Natural killer cell (primary cell): Measurements from ENCODE around the gene NPLOC4. TPM values are rescaled to one million over a fixed set of nuclear protein-coding genes. Genes with fewer than 3 reads are reported as not detected.

Experiments
- ATAC-seq, 3 donors: fragments of 150-1000 bp in 2 of 3; fragments of 200-7000 bp in 1 of 3; cut with Tn5 transposase; 1 replicate in 1 of 3; 2 replicates in 2 of 3; pipeline ENCODE4 v1.10.0; 2021; ENCODE audit warnings: mild to moderate bottlenecking in 2 of 3, moderate library complexity in 2 of 3
- DNase-seq, 2 donors: peaks; one replicate each; pipeline versions ENCODE4 v3.0.0 to v3.0.0-alpha.2; 2013 to 2021; ENCODE audit warnings: mixed read lengths in 1 of 2
- H3K27ac ChIP-seq: one replicate; pipeline ENCODE4 v1.5.1; 2013; ENCODE audit warnings: mild to moderate bottlenecking, low read length
- H3K27me3 ChIP-seq: one replicate; pipeline ENCODE4 v1.6.1; 2013; ENCODE audit warnings: low read length; ENCODE audit not compliant: control insufficient read depth, insufficient read depth
- H3K36me3 ChIP-seq: one replicate; pipeline ENCODE4 v1.6.1; 2013; ENCODE audit warnings: low read length; ENCODE audit not compliant: control insufficient read depth, insufficient read depth
- H3K4me1 ChIP-seq: one replicate; pipeline ENCODE4 v1.6.1; 2013; ENCODE audit warnings: low read length; ENCODE audit not compliant: control insufficient read depth, insufficient read depth
- H3K4me3 ChIP-seq: one replicate; pipeline ENCODE4 v1.5.1; 2013; ENCODE audit warnings: low read length
- H3K9me3 ChIP-seq: one replicate; pipeline ENCODE4 v1.6.1; 2013; ENCODE audit warnings: low read length; ENCODE audit not compliant: control insufficient read depth, insufficient read depth
- H3K27ac Mint-ChIP-seq, 2 donors: one replicate each; pipeline ENCODE4 v1.8.0; 2022; ENCODE audit warnings: mild to moderate bottlenecking in 2 of 2, mixed read lengths in 2 of 2, moderate library complexity in 1 of 2
- H3K27me3 Mint-ChIP-seq, 2 donors: one replicate each; pipeline ENCODE4 v1.8.0; 2022; ENCODE audit warnings: low read depth in 2 of 2, mixed read lengths in 2 of 2
- H3K36me3 Mint-ChIP-seq: one replicate; pipeline ENCODE4 v1.8.0; 2022; ENCODE audit warnings: mixed read lengths
- H3K4me1 Mint-ChIP-seq, 2 donors: one replicate each; pipeline ENCODE4 v1.8.0; 2022; ENCODE audit warnings: mixed read lengths in 2 of 2
- H3K4me3 Mint-ChIP-seq: one replicate; pipeline ENCODE4 v1.8.0; 2022; ENCODE audit warnings: mild to moderate bottlenecking, moderate library complexity, mixed read lengths
- H3K9me3 Mint-ChIP-seq, 2 donors: one replicate each; pipeline ENCODE4 v1.8.0; 2022; ENCODE audit warnings: mixed read lengths in 2 of 2
- WGBS: methylation state at CpG from one replicate; pipeline ENCODE4 v1.1.7; 2013; ENCODE audit warnings: missing lambda C conversion rate; ENCODE audit not compliant: insufficient coverage; 5-methylcytosine and 5-hydroxymethylcytosine counted together
- intact Hi-C: fragments of 100-400 bp; cut with micrococcal nuclease; formaldehyde crosslinking; loops from one replicate; pipeline ENCODE4 v1.14.2; 2022
- total RNA-seq, 4 donors: library from RNA; stranded (reverse); fragments of 120-200 nt in 1 of 4; gene quantifications; one replicate each; pipeline versions ENCODE4 v1.2.3 to v1.2.4, GENCODE V29; 2013 to 2022
- TF ChIP-seq, protein P1 (sequence below): fragments of 200-600 bp; IDR thresholded peaks from one replicate; pipeline ENCODE4 v1.8.0; 2022; ENCODE audit warnings: antibody characterized with exemption

NPLOC4 gene
- total RNA-seq, 3 donors from 2014 or later (not counting 1 experiment from before 2014, with no cell fraction given) = 96.2 to 117 (median 99.1) TPM

DNA sequence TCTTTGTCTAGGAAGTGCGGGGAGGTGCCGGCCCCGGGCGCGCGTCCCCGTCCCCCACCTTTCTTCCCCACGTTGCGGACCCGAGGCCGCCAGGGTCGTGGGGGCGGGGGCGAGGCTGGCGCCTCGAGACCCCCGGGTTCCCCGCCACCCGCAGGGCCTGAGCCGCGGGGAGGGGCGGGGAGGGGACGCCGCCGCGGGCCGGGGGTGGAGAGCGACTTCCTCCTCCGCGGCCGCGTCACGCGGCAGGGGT lies 122.5 kb downstream of the NPLOC4 start:
- peak overlapping the region; percentile 71 for H3K4me3 ChIP-seq

DNA sequence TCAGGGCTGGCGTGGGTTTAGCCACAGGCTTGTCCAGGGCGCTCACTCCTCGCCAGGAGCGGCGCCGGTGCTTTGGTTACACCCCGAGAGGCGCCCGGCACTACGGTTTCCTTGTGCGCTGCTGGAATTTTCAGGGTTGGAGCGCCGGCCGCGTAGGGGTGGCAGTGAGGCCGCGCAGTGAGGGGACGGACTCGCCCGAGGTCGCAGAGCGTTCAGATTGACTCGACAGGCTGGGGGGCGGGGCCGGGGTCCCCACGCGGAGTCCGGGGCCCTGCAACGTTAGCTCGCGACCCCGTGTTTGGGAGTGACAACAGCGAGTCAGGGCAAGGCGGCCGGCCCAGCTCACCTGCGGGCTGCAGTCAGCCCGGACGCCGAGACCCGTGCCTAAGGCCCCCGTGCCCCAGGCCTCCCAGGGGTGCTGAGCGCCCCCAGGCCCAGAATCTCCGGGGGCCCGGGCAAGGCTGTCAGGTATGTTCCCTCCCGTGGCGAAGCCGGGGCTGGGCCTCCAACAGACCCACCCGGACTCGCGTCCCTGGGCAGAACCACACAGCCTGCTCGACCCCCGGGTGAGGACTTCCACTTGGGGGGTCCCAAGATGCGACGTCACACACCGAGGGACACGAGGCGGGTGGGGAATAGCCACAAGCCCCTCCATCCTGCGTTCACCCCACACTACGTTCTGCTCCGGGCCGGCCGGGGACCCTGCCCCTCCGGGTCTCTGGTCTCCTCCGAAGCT lies 123.0 kb downstream of the NPLOC4 start:
- H3K36me3 ChIP-seq = peaks cover 32% of the 10 kb centered on the region
- H3K9me3 ChIP-seq = no peaks in the 10 kb centered on the region
- ATAC-seq (no peak), DNase-seq (peak; percentile 35 to 64)
- H3K9me3 Mint-ChIP-seq = no peaks in the 10 kb centered on the region
- intact Hi-C loops = loop anchor here (5.0 to 10.0 kb wide), 2 partner anchors 91 to 1707 kb away; no protein-coding TSS in a partner anchor
- H3K4me3 ChIP-seq = peak overlapping the region; percentile 71
- H3K27me3 ChIP-seq = no peaks in the 10 kb centered on the region
- peak overlapping the region; percentile 91 for H3K27ac ChIP-seq
- H3K4me1 ChIP-seq = peaks cover 78% of the 10 kb centered on the region
- TF ChIP-seq, protein P1, sequence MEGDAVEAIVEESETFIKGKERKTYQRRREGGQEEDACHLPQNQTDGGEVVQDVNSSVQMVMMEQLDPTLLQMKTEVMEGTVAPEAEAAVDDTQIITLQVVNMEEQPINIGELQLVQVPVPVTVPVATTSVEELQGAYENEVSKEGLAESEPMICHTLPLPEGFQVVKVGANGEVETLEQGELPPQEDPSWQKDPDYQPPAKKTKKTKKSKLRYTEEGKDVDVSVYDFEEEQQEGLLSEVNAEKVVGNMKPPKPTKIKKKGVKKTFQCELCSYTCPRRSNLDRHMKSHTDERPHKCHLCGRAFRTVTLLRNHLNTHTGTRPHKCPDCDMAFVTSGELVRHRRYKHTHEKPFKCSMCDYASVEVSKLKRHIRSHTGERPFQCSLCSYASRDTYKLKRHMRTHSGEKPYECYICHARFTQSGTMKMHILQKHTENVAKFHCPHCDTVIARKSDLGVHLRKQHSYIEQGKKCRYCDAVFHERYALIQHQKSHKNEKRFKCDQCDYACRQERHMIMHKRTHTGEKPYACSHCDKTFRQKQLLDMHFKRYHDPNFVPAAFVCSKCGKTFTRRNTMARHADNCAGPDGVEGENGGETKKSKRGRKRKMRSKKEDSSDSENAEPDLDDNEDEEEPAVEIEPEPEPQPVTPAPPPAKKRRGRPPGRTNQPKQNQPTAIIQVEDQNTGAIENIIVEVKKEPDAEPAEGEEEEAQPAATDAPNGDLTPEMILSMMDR = no peak
- H3K27ac Mint-ChIP-seq = peak overlapping the region; percentile 88 to 91
- peaks cover 28% of the 10 kb centered on the region for H3K36me3 Mint-ChIP-seq
- peak overlapping the region; percentile 92 for H3K4me3 Mint-ChIP-seq
- H3K27me3 Mint-ChIP-seq = no peaks in the 10 kb centered on the region
- H3K4me1 Mint-ChIP-seq = peaks cover 56 to 69% of the 10 kb centered on the region in 2 donors
- under 1% methylated on average over 64 of the region's 64 CpGs for WGBS

More for the DNA sequence above, 122.5 kb downstream of the NPLOC4 start:
- peak overlapping the region; percentile 82 for H3K4me3 Mint-ChIP-seq
- peaks cover 27% of the 10 kb centered on the region for H3K36me3 ChIP-seq
- no peaks in the 10 kb centered on the region for H3K27me3 ChIP-seq
- WGBS = under 1% methylated on average over 34 of the region's 34 CpGs
- peak overlapping the region; percentile 91 for H3K27ac ChIP-seq
- peaks cover 51 to 64% of the 10 kb centered on the region in 2 donors for H3K4me1 Mint-ChIP-seq
- no peaks in the 10 kb centered on the region for H3K9me3 Mint-ChIP-seq
- DNase-seq = peak in 1 of 2 donors; percentile 37
- no peaks in the 10 kb centered on the region for H3K9me3 ChIP-seq
- peak overlapping the region; percentile 88 to 91 for H3K27ac Mint-ChIP-seq
- intact Hi-C loops = loop anchor here (5.0 to 10.0 kb wide), 2 partner anchors 90 to 1707 kb away; no protein-coding TSS in a partner anchor
- peaks cover 25% of the 10 kb centered on the region for H3K36me3 Mint-ChIP-seq
- ATAC-seq = no peak
- peaks cover 73% of the 10 kb centered on the region for H3K4me1 ChIP-seq
- TF ChIP-seq, protein P1 = no peak
- H3K27me3 Mint-ChIP-seq = no peaks in the 10 kb centered on the region

DNA sequence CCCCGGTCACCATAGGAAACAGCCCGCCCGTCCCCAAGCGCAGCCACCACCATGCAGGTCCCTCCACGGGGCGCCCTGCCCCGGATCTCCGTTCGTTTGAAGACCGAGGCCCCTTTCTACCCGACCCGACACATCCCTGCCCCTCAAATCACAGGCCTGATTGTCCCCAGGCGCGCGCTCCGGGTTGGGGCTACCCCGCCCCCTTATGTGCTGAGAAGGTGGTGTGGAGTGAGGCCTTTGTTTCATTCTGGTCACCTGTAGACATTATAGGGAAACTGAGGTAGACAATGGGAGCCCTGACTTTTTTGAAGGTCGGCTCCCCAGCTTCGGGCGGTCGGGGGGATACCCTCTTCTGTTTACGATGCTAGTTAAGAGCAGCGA lies 123.5 kb downstream of the NPLOC4 start:
- ATAC-seq (peak; percentile 19 to 35 (median 28)), DNase-seq (peak; percentile 54 to 76)
- Histone ChIP-seq H3K27ac (peak overlapping the region; percentile 91), H3K4me1 (peaks cover 79% of the 10 kb centered on the region), H3K36me3 (peaks cover 37% of the 10 kb centered on the region), H3K27me3 (no peaks in the 10 kb centered on the region), H3K4me3 (peak overlapping the region; percentile 71), H3K9me3 (no peaks in the 10 kb centered on the region)
- Mint-ChIP-seq H3K36me3 (peaks cover 28% of the 10 kb centered on the region), H3K9me3 (no peaks in the 10 kb centered on the region), H3K4me1 (peaks cover 59 to 72% of the 10 kb centered on the region in 2 donors), H3K27ac (peak overlapping the region; percentile 88 to 91), H3K27me3 (no peaks in the 10 kb centered on the region), H3K4me3 (peak overlapping the region; percentile 92)
- intact Hi-C loops = loop anchor here (5.0 to 10.0 kb wide), 2 partner anchors 91 to 1706 kb away; no protein-coding TSS in a partner anchor
- WGBS = under 1% methylated on average over 19 of the region's 23 CpGs
- TF ChIP-seq, protein P1 = no peak
